GM12801 (cell line): Measurements from ENCODE around the gene CEACAM7.

Source experiments
- TF ChIP-seq, protein P1 (sequence below): IDR thresholded peaks from one replicate; pipeline ENCODE4 v1.5.1; 2011; ENCODE audit warnings: control low read depth; ENCODE audit not compliant: insufficient read length; ENCODE audit errors: extremely low read depth

The CEACAM7 gene

DNA sequence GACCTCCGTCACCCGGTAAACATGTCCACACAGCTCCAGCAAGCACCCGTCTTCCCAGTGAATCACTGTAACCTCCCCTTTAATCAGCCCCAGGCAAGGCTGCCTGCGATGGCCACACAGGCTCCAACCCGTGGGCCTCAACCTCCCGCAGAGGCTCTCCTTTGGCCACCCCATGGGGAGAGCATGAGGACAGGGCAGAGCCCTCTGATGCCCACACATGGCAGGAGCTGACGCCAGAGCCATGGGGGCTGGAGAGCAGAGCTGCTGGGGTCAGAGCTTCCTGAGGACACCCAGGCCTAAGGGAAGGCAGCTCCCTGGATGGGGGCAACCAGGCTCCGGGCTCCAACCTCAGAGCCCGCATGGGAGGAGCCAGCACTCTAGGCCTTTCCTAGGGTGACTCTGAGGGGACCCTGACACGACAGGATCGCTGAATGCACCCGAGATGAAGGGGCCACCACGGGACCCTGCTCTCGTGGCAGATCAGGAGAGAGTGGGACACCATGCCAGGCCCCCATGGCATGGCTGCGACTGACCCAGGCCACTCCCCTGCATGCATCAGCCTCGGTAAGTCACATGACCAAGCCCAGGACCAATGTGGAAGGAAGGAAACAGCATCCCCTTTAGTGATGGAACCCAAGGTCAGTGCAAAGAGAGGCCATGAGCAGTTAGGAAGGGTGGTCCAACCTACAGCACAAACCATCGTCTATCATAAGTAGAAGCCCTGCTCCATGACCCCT, 11.3 kb upstream of the CEACAM7 start:
- TF ChIP-seq, protein P1, sequence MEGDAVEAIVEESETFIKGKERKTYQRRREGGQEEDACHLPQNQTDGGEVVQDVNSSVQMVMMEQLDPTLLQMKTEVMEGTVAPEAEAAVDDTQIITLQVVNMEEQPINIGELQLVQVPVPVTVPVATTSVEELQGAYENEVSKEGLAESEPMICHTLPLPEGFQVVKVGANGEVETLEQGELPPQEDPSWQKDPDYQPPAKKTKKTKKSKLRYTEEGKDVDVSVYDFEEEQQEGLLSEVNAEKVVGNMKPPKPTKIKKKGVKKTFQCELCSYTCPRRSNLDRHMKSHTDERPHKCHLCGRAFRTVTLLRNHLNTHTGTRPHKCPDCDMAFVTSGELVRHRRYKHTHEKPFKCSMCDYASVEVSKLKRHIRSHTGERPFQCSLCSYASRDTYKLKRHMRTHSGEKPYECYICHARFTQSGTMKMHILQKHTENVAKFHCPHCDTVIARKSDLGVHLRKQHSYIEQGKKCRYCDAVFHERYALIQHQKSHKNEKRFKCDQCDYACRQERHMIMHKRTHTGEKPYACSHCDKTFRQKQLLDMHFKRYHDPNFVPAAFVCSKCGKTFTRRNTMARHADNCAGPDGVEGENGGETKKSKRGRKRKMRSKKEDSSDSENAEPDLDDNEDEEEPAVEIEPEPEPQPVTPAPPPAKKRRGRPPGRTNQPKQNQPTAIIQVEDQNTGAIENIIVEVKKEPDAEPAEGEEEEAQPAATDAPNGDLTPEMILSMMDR: no peak

DNA sequence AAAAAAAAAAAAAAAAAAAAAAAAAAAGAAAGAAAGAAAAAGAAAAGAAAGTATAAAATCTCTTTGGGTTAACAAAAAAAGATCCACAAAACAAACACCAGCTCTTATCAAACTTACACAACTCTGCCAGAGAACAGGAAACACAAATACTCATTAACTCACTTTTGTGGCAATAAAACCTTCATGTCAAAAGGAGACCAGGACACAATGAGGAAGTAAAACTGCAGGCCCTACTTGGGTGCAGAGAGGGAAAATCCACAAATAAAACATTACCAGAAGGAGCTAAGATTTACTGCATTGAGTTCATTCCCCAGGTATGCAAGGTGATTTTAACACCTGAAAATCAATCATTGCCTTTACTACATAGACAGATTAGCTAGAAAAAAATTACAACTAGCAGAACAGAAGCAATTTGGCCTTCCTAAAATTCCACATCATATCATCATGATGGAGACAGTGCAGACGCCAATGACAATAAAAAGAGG, 10.7 kb upstream of the CEACAM7 start:
- TF ChIP-seq, protein P1: no peak

DNA sequence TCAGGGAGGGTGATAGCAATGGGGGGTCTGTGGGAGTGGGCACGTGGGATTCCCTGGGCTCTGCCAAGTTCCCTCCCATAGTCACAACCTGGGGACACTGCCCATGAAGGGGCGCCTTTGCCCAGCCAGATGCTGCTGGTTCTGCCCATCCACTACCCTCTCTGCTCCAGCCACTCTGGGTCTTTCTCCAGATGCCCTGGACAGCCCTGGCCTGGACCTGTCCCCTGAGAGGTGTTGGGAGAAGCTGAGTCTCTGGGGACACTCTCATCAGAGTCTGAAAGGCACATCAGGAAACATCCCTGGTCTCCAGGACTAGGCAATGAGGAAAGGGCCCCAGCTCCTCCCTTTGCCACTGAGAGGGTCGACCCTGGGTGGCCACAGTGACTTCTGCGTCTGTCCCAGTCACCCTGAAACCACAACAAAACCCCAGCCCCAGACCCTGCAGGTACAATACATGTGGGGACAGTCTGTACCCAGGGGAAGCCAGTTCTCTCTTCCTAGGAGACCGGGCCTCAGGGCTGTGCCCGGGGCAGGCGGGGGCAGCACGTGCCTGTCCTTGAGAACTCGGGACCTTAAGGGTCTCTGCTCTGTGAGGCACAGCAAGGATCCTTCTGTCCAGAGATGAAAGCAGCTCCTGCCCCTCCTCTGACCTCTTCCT, 9.3 kb upstream of the CEACAM7 start:
- TF ChIP-seq, protein P1: no peak

DNA sequence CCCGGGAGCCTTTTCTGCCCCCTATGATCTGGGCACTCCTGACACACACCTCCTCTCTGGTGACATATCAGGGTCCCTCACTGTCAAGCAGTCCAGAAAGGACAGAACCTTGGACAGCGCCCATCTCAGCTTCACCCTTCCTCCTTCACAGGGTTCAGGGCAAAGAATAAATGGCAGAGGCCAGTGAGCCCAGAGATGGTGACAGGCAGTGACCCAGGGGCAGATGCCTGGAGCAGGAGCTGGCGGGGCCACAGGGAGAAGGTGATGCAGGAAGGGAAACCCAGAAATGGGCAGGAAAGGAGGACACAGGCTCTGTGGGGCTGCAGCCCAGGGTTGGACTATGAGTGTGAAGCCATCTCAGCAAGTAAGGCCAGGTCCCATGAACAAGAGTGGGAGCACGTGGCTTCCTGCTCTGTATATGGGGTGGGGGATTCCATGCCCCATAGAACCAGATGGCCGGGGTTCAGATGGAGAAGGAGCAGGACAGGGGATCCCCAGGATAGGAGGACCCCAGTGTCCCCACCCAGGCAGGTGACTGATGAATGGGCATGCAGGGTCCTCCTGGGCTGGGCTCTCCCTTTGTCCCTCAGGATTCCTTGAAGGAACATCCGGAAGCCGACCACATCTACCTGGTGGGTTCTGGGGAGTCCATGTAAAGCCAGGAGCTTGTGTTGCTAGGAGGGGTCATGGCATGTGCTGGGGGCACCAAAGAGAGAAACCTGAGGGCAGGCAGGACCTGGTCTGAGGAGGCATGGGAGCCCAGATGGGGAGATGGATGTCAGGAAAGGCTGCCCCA, 8.5 kb upstream of the CEACAM7 start:
- TF ChIP-seq, protein P1: no peak

DNA sequence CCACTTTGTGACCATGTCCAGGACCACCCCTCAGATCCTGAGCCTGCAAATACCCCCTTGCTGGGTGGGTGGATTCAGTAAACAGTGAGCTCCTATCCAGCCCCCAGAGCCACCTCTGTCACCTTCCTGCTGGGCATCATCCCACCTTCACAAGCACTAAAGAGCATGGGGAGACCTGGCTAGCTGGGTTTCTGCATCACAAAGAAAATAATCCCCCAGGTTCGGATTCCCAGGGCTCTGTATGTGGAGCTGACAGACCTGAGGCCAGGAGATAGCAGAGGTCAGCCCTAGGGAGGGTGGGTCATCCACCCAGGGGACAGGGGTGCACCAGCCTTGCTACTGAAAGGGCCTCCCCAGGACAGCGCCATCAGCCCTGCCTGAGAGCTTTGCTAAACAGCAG, 7.7 kb upstream of the CEACAM7 start:
- TF ChIP-seq, protein P1: no peak

DNA sequence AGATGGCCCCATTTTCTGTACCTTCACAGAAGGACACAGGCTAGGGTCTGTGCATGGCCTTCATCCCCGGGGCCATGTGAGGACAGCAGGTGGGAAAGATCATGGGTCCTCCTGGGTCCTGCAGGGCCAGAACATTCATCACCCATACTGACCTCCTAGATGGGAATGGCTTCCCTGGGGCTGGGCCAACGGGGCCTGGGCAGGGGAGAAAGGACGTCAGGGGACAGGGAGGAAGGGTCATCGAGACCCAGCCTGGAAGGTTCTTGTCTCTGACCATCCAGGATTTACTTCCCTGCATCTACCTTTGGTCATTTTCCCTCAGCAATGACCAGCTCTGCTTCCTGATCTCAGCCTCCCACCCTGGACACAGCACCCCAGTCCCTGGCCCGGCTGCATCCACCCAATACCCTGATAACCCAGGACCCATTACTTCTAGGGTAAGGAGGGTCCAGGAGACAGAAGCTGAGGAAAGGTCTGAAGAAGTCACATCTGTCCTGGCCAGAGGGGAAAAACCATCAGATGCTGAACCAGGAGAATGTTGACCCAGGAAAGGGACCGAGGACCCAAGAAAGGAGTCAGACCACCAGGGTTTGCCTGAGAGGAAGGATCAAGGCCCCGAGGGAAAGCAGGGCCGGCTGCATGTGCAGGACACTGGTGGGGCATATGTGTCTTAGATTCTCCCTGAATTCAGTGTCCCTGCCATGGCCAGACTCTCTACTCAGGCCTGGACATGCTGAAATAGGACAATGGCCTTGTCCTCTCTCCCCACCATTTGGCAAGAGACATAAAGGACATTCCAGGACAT, 7.0 kb upstream of the CEACAM7 start:
- TF ChIP-seq, protein P1: no peak
